PC-3 (cell line): Measurements from ENCODE around the gene CABLES1.

ENCODE experiments used
- CTCF ChIP-seq: fragments of 300-600 bp; sonication (generic); conservative IDR thresholded peaks from 2 replicates; pipeline ENCODE4 v1.5.1; 2017; ENCODE audit warnings: antibody characterized with exemption, low read depth, mild to moderate bottlenecking, low read length
- EZH2phosphoT487 ChIP-seq: fragments of 300-600 bp; sonication (generic); IDR thresholded peaks from 2 replicates; pipeline ENCODE4 v1.6.1; 2018; ENCODE audit warnings: mild to moderate bottlenecking, antibody characterized with exemption, low read length, borderline replicate concordance

GRCh38 chr18:23284629-23285028, 149.3 kb downstream of the CABLES1 start:
- TF ChIP-seq CTCF, result no peak
- no peak for TF ChIP-seq EZH2phosphoT487
